HG03025 (cell line): Measurements from ENCODE around the gene PLAAT2.

Experiments
- ATAC-seq: cut with Tn5 transposase; IDR thresholded peaks from one replicate; pipeline ENCODE4 v1.9.1; 2021; ENCODE audit warnings: mild to moderate bottlenecking, moderate library complexity; ENCODE audit not compliant: unreplicated experiment, low FRiP score

PLAAT2 gene

GRCh38 chr11:63527667-63528066, 35.5 kb downstream of the PLAAT2 start:
- ATAC-seq = no peak

- no peak for ATAC-seq
Measured at GRCh38 chr11:63523151-63523550, 40.0 kb downstream of the PLAAT2 start.

GRCh38 chr11:63521896-63522295, 41.3 kb downstream of the PLAAT2 start:
- no peak for ATAC-seq

GRCh38 chr11:63520606-63521170, 42.5 kb downstream of the PLAAT2 start:
- ATAC-seq = no peak

- ATAC-seq = no peak
Measured at GRCh38 chr11:63518548-63518947, 44.6 kb downstream of the PLAAT2 start.

GRCh38 chr11:63517156-63517555, 46.0 kb downstream of the PLAAT2 start:
- no peak for ATAC-seq

GRCh38 chr11:63516109-63516508, 47.1 kb downstream of the PLAAT2 start:
- no peak for ATAC-seq

- ATAC-seq = no peak
Measured at GRCh38 chr11:63512816-63513215, 50.4 kb downstream of the PLAAT2 start.

- ATAC-seq = no peak
Measured at GRCh38 chr11:63511048-63511748, 52.0 kb downstream of the PLAAT2 start.

GRCh38 chr11:63510360-63511047, 52.7 kb downstream of the PLAAT2 start:
- no peak for ATAC-seq

- no peak for ATAC-seq
Measured at GRCh38 chr11:63508745-63509144, 54.4 kb downstream of the PLAAT2 start.

GRCh38 chr11:63508009-63508408, 55.2 kb downstream of the PLAAT2 start:
- ATAC-seq = no peak

- no peak for ATAC-seq
Measured at GRCh38 chr11:63507511-63507910, 55.7 kb downstream of the PLAAT2 start.

- ATAC-seq = no peak
Measured at GRCh38 chr11:63506876-63507275, 56.3 kb downstream of the PLAAT2 start.

- ATAC-seq = no peak
Measured at GRCh38 chr11:63505857-63506528, 57.2 kb downstream of the PLAAT2 start, which contains the start of gene LGALS12. Gene LGALS12 (plus strand): TSS chr11:63506084. CDS start chr11:63506459, 375 bp downstream.

GRCh38 chr11:63504933-63505586, 58.1 kb downstream of the PLAAT2 start:
- no peak for ATAC-seq

- no peak for ATAC-seq
Measured at GRCh38 chr11:63504054-63504453, 59.1 kb downstream of the PLAAT2 start.

- no peak for ATAC-seq
Measured at GRCh38 chr11:63503492-63503891, 59.7 kb downstream of the PLAAT2 start.
